PC-3 (cell line): ENCODE data around the gene RIMS4. TPM values are rescaled to one million over a fixed set of nuclear protein-coding genes. Genes with fewer than 3 reads are reported as not detected.

Experiments
- ATAC-seq: fragments of 200-7000 bp; cut with Tn5 transposase; 2 replicates; pipeline ENCODE4 v1.9.1; 2020; ENCODE audit warnings: mild to moderate bottlenecking, moderate library complexity
- BruUV-seq: library from RNA; stranded (reverse); fragments of 400-500 nt; replicated peaks from 2 replicates; lab custom pipeline; 2021; lab: Mats Ljungman, UMichigan
- CTCF ChIA-PET: fragments of 300-600 bp; sonication (Branson Sonifier 250); formaldehyde crosslinking; loops from one replicate; lab custom pipeline; 2022; ENCODE audit warnings: antibody characterized with exemption; lab: Charles Lee
- POLR2A ChIA-PET: fragments of 300-600 bp; sonication (Branson Sonifier 250); formaldehyde crosslinking; loops from one replicate; lab custom pipeline; 2022; ENCODE audit warnings: antibody characterized with exemption; ENCODE audit not compliant: unreplicated experiment; lab: Charles Lee
- DNase-seq: peaks from one replicate; pipeline ENCODE4 v3.0.0-alpha.2; 2015
- H2AFZ ChIP-seq: fragments of 300-600 bp; sonication (generic); 2 replicates; pipeline ENCODE4 v1.6.0; 2016; ENCODE audit warnings: antibody characterized with exemption, low read length
- H3F3A ChIP-seq: fragments of 300-600 bp; sonication (generic); one replicate; pipeline ENCODE4 v1.6.0; 2017; ENCODE audit warnings: antibody characterized with exemption, low read length, control low read depth, mild to moderate bottlenecking; ENCODE audit not compliant: unreplicated experiment
- H3K27ac ChIP-seq: fragments of 300-600 bp; sonication (generic); 2 replicates; pipeline ENCODE4 v1.5.1; 2016; ENCODE audit warnings: mild to moderate bottlenecking, low read length
- H3K27me3 ChIP-seq: fragments of 300-600 bp; sonication (generic); 2 replicates; pipeline ENCODE4 v1.6.1; 2016; ENCODE audit warnings: low read length, mixed read lengths
- H3K36me3 ChIP-seq: fragments of 300-600 bp; sonication (generic); 2 replicates; pipeline ENCODE4 v1.6.1; 2016; ENCODE audit warnings: low read depth, mixed run types, low read length, mixed read lengths
- H3K4me1 ChIP-seq: fragments of 300-600 bp; sonication (generic); 2 replicates; pipeline ENCODE4 v1.5.1; 2016; ENCODE audit warnings: low read length; ENCODE audit not compliant: insufficient read depth
- H3K4me2 ChIP-seq: fragments of 300-600 bp; sonication (generic); 2 replicates; pipeline ENCODE4 v1.6.0; 2016; ENCODE audit warnings: low read length
- H3K4me3 ChIP-seq: fragments of 300-600 bp; sonication (generic); 2 replicates; pipeline ENCODE4 v1.5.1; 2016; ENCODE audit warnings: mild to moderate bottlenecking, low read length, mixed read lengths
- H3K79me2 ChIP-seq: fragments of 300-600 bp; sonication (generic); 2 replicates; pipeline ENCODE4 v1.6.1; 2017; ENCODE audit warnings: low read length, mixed read lengths
- H3K9ac ChIP-seq: fragments of 300-600 bp; sonication (generic); 2 replicates; pipeline ENCODE4 v1.6.0; 2016; ENCODE audit warnings: mild to moderate bottlenecking, low read length
- H3K9me2 ChIP-seq: fragments of 300-600 bp; sonication (generic); replicated peaks from 2 replicates; pipeline ENCODE4 v1.6.1; 2016; ENCODE audit warnings: mixed run types, low read length, mixed read lengths
- H3K9me3 ChIP-seq: fragments of 300-600 bp; sonication (generic); 2 replicates; pipeline ENCODE4 v1.6.1; 2016; ENCODE audit warnings: low read length, mixed read lengths
- H4K20me1 ChIP-seq: fragments of 300-600 bp; sonication (generic); 2 replicates; pipeline ENCODE4 v1.6.1; 2016; ENCODE audit warnings: low read length, mixed read lengths
- EZH2 ChIP-seq: fragments of 300-600 bp; sonication (generic); IDR thresholded peaks from one replicate; pipeline ENCODE4 v1.6.1; 2017; ENCODE audit warnings: antibody characterized with exemption, mild to moderate bottlenecking, low read length; ENCODE audit not compliant: unreplicated experiment
- EZH2phosphoT487 ChIP-seq: fragments of 300-600 bp; sonication (generic); IDR thresholded peaks from 2 replicates; pipeline ENCODE4 v1.6.1; 2018; ENCODE audit warnings: mild to moderate bottlenecking, antibody characterized with exemption, low read length, borderline replicate concordance
- intact Hi-C: fragments of 100-400 bp; cut with micrococcal nuclease; formaldehyde crosslinking; loops from 2 replicates; pipeline ENCODE4 v1.9.0; 2023
- total RNA-seq: library from RNA; depleted of rRNA; stranded (reverse); fragments of >200 nt; gene quantifications from 2 replicates; pipeline ENCODE4 v1.2.3, GENCODE V29; 2014
- TF ChIP-seq, protein P1 (sequence below): fragments of 300-600 bp; sonication (generic); conservative IDR thresholded peaks from 2 replicates; pipeline ENCODE4 v1.5.1; 2017; ENCODE audit warnings: antibody characterized with exemption, low read depth, mild to moderate bottlenecking, low read length

Gene RIMS4
- total RNA-seq, 1 experiment from 2014 or later: 0.04 TPM

DNA sequence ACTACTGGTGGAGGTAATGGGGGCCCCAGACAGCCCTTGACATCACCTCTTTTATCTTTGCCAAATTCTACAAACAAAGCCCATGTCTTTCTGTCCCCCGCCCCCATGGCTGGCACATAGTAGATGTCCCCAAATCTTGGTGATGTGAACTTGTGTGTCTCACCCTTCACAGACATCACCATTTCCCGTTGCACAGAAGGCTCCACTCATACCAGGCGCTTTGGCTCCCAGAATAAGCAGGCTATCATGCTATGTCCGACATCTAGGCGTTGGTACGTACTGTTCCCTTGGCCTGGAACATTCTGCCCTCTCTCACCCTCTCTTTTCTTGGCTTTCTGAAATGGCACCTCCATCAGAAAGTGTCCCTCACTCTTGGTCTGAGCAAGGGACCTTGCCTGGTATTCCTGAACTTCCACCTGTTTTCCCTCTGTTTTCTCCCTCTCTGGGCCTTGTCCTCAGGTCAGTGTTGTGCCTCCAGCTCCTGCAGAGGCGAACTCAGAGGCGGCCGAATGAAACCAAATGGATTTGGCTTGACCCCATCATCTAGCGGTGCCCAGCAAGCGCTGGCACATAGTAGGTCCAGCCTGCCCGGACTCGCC lies 96.1 kb downstream of the RIMS4 start:
- Histone ChIP-seq H3K9ac (no peak overlapping the region), H3K27me3 (no peaks in the 10 kb centered on the region), H4K20me1 (no peaks in the 10 kb centered on the region), H3K4me1 (peaks cover 15% of the 10 kb centered on the region), H3K9me3 (no peaks in the 10 kb centered on the region), H2AFZ (no peak overlapping the region), H3K4me2 (peak overlapping the region; percentile 66; the same call in 1 of the 2 replicates), H3K9me2 (no peaks in the 10 kb centered on the region), H3K4me3 (no peak overlapping the region), H3K36me3 (no peaks in the 10 kb centered on the region), H3F3A (no peaks in the 10 kb centered on the region), H3K27ac (no peak overlapping the region), H3K79me2 (no peaks in the 10 kb centered on the region)
- intact Hi-C loops: loop anchor here (2.0 kb wide), 1 partner anchor 15 kb away; no protein-coding TSS in a partner anchor
- BruUV-seq: no TSS peak
- DNase-seq (no peak), ATAC-seq (peak; percentile 52)
- CTCF ChIA-PET: no interaction called here
- TF ChIP-seq EZH2: no peak
- TF ChIP-seq EZH2phosphoT487: no peak
- TF ChIP-seq, protein P1, sequence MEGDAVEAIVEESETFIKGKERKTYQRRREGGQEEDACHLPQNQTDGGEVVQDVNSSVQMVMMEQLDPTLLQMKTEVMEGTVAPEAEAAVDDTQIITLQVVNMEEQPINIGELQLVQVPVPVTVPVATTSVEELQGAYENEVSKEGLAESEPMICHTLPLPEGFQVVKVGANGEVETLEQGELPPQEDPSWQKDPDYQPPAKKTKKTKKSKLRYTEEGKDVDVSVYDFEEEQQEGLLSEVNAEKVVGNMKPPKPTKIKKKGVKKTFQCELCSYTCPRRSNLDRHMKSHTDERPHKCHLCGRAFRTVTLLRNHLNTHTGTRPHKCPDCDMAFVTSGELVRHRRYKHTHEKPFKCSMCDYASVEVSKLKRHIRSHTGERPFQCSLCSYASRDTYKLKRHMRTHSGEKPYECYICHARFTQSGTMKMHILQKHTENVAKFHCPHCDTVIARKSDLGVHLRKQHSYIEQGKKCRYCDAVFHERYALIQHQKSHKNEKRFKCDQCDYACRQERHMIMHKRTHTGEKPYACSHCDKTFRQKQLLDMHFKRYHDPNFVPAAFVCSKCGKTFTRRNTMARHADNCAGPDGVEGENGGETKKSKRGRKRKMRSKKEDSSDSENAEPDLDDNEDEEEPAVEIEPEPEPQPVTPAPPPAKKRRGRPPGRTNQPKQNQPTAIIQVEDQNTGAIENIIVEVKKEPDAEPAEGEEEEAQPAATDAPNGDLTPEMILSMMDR: no peak
- POLR2A ChIA-PET: interaction anchor here (1.1 kb wide), 1 partner anchor 14 kb away, joined by 3 read pairs; no protein-coding TSS in a partner anchor

DNA sequence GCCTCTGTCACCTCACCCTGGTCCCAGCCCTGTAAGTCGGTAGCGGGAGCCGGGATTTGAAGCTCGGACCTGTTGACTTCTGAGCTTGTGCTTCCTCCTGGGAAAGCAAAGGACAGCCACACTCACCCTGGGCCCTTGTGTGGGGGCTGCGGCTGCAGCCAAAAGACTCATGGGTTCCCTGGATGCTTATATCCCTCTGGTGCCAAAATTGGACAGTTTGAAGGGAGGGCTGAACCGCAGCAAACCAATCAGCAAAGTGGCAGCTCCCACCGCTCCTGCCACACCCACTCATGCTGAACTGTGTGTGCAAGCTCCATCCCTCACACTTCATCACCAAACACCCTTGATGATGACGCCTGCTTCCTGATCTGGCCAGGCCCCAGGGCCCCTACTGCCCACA lies 99.1 kb downstream of the RIMS4 start:
- POLR2A ChIA-PET: no interaction called here
- intact Hi-C loops: no loop called here
- no peak for TF ChIP-seq EZH2phosphoT487
- no peak for TF ChIP-seq EZH2
- TF ChIP-seq, protein P1: no peak
- Histone ChIP-seq H2AFZ (no peak overlapping the region), H3K36me3 (no peaks in the 10 kb centered on the region), H3K4me3 (no peak overlapping the region), H3K9me2 (no peaks in the 10 kb centered on the region), H3K4me1 (peaks cover 15% of the 10 kb centered on the region), H3K9ac (no peak overlapping the region), H3K4me2 (no peak overlapping the region), H4K20me1 (no peaks in the 10 kb centered on the region), H3K79me2 (no peaks in the 10 kb centered on the region), H3K27ac (no peak overlapping the region), H3K27me3 (no peaks in the 10 kb centered on the region), H3K9me3 (no peaks in the 10 kb centered on the region), H3F3A (no peaks in the 10 kb centered on the region)
- ATAC-seq (no peak), DNase-seq (no peak)
- BruUV-seq: no TSS peak
- CTCF ChIA-PET: no interaction called here

DNA sequence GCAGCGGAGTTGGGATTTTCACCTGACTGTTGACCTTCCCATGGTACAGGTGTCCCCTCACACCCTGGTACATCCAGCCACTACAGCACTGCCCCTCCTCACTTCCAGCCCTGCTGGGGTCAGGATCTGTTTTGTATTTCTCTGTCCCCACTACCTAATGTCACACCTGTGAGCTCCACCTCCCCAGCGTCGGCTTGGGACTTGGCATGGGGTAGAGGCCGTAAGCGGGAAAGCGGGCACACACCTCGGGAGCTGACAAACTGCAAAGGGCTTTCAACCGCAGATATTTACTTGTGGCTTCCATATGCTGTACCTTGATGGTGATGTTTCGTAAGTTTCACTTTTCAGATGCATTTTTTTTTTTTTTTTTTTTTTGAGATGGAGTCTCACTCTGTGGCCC lies 100.5 kb downstream of the RIMS4 start:
- Histone ChIP-seq H3K36me3 (no peaks in the 10 kb centered on the region), H3K79me2 (no peaks in the 10 kb centered on the region), H4K20me1 (no peaks in the 10 kb centered on the region), H3K9ac (no peak overlapping the region), H3K9me2 (no peaks in the 10 kb centered on the region), H3K27ac (no peak overlapping the region), H3K4me3 (no peak overlapping the region), H3F3A (no peaks in the 10 kb centered on the region), H2AFZ (no peak overlapping the region), H3K4me2 (no peak overlapping the region), H3K27me3 (no peaks in the 10 kb centered on the region), H3K4me1 (peaks cover 8% of the 10 kb centered on the region), H3K9me3 (no peaks in the 10 kb centered on the region)
- no TSS peak for BruUV-seq
- ChIA-PET POLR2A (no interaction called here), CTCF (no interaction called here)
- no peak for TF ChIP-seq EZH2
- TF ChIP-seq EZH2phosphoT487: no peak
- TF ChIP-seq, protein P1: no peak
- DNase-seq (no peak), ATAC-seq (no peak)
- intact Hi-C loops: no loop called here
